Right lobe of liver (tissue), 6 donors: ENCODE measurements around the gene ARRB1. TPM values are rescaled to one million over a fixed set of nuclear protein-coding genes. Genes with fewer than 3 reads are reported as not detected.
"Not testable (repeated sequence)": the region's sequence is repeated elsewhere in the genome, so short reads cannot be mapped to it uniquely, and the experiment has no call there.

Experiments used
- ATAC-seq, 4 donors: fragments of 200-7000 bp; cut with Tn5 transposase; one replicate each; pipeline ENCODE4 v1.9.1; 2020; ENCODE audit warnings: mild to moderate bottlenecking in 4 of 4, moderate library complexity in 4 of 4
- DNase-seq, 3 donors: peaks; one replicate each; pipeline ENCODE4 v3.0.0-alpha.2; 2020
- H3K27ac ChIP-seq, 3 donors: fragments of 200-600 bp; one replicate each; pipeline ENCODE4 v1.8.0; 2022
- H3K27me3 ChIP-seq, 2 donors: fragments of 200-600 bp; one replicate each; pipeline ENCODE4 v1.8.0; 2022
- H3K36me3 ChIP-seq, 4 donors: fragments of 200-600 bp; sonication (generic) in 1 of 4; one replicate each; pipeline versions ENCODE4 v1.5.1 to v1.8.0; 2017 to 2022; ENCODE audit warnings: control low read depth in 1 of 4
- H3K4me1 ChIP-seq, 4 donors: fragments of 200-600 bp; sonication (generic) in 1 of 4; one replicate each; pipeline versions ENCODE4 v1.5.1 to v1.8.0; 2017 to 2022; ENCODE audit warnings: control low read depth in 1 of 4
- H3K4me3 ChIP-seq, 3 donors: fragments of 200-600 bp; one replicate each; pipeline ENCODE4 v1.8.0; 2022
- H3K9me3 ChIP-seq, 4 donors: fragments of 200-600 bp; sonication (generic) in 1 of 4; one replicate each; pipeline versions ENCODE4 v1.5.1 to v1.8.0; 2017 to 2022; ENCODE audit warnings: control low read depth in 1 of 4
- POLR2A ChIP-seq: fragments of 450-650 bp; IDR thresholded peaks from one replicate; pipeline ENCODE4 v1.6.1; 2017; ENCODE audit warnings: antibody characterized with exemption, mild to moderate bottlenecking
- WGBS: methylation state at CpG from one replicate; pipeline ENCODE4 v1.1.6; 2018; ENCODE audit warnings: low coverage, low lambda C conversion rate; ENCODE audit not compliant: insufficient coverage; ENCODE audit errors: missing lambda C conversion rate; 5-methylcytosine and 5-hydroxymethylcytosine counted together
- intact Hi-C, 2 donors: fragments of 100-400 bp; cut with DNase I; formaldehyde crosslinking; loops; one replicate each; pipeline versions ENCODE4 v1.11.2 to v1.14.1; 2022
- total RNA-seq, 6 experiments: library from RNA; depleted of rRNA in 2 of 6; stranded (reverse); fragments of >200 nt in 2 of 6; fragmentation: NEBNext Ultra II Directional in 3 of 6; extraction: Animal tissue kit (Norgen Biotek cat#: 25700) in 3 of 6; gene quantifications; one replicate each; pipeline versions ENCODE4 v1.1.0 to v1.2.4, GENCODE V29; 2016 to 2023
- TF ChIP-seq, protein P1 (sequence below), 4 donors: fragments of 200-600 bp in 3 of 4; fragments of 450-650 bp in 1 of 4; IDR thresholded peaks; one replicate each; pipeline versions ENCODE4 v1.5.1 to v1.8.0; 2016 to 2022; ENCODE audit warnings: antibody characterized with exemption in 4 of 4, mild to moderate bottlenecking in 2 of 4
- donor health status: DM: no; HTN: yes; CAD: no.
- donor health status: DM: no; HTN: no; CAD: no.
- donor health status: DM: no; HTN: no; CAD: no.
- donor health status: DM: no; HTN: yes; CAD: no.
- donor health status: DM: no; HTN: yes; CAD: no.

Gene ARRB1
- total RNA-seq, 6 experiments from 2014 or later: 8.6 to 26.4 (median 24.5) TPM

DNA sequence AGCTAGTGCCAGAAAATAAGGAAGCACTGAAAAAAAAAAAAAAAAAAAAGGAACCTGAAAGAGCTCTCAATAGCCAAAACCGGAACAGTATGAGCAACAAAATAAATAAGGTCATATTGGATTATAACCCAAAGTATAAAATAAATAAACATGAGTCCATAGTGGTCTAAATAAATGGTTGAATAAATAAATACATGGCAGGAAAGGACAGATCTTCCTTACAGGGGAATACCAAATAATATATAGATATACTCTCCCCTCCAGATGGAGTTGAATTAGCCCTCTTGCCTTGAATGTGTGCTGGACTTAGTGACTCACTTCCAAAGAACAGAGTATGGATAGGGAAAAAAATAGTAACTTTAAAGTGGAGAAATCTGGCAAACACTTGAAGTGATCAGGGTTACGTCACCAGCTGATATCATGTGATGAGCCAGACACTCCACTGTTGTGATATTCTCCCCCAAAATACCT is 14.3 kb upstream of the ARRB1 start:
- WGBS: 29% methylated on average over 2 of the region's 2 CpGs
- ATAC-seq (peak in 2 of 4 donors; percentile 17 to 52), DNase-seq (no peak)
- Histone ChIP-seq H3K27me3 (no peaks in the 10 kb centered on the region), H3K9me3 (no peaks in the 10 kb centered on the region), H3K4me1 (no peaks in the 10 kb centered on the region), H3K4me3 (no peak overlapping the region), H3K27ac (no peak overlapping the region), H3K36me3 (no peaks in the 10 kb centered on the region)
- intact Hi-C loops: no loop called here
- no peak for TF ChIP-seq POLR2A
- TF ChIP-seq, protein P1, sequence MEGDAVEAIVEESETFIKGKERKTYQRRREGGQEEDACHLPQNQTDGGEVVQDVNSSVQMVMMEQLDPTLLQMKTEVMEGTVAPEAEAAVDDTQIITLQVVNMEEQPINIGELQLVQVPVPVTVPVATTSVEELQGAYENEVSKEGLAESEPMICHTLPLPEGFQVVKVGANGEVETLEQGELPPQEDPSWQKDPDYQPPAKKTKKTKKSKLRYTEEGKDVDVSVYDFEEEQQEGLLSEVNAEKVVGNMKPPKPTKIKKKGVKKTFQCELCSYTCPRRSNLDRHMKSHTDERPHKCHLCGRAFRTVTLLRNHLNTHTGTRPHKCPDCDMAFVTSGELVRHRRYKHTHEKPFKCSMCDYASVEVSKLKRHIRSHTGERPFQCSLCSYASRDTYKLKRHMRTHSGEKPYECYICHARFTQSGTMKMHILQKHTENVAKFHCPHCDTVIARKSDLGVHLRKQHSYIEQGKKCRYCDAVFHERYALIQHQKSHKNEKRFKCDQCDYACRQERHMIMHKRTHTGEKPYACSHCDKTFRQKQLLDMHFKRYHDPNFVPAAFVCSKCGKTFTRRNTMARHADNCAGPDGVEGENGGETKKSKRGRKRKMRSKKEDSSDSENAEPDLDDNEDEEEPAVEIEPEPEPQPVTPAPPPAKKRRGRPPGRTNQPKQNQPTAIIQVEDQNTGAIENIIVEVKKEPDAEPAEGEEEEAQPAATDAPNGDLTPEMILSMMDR (IDR thresholded peaks at IDR 0.05): no peak

DNA sequence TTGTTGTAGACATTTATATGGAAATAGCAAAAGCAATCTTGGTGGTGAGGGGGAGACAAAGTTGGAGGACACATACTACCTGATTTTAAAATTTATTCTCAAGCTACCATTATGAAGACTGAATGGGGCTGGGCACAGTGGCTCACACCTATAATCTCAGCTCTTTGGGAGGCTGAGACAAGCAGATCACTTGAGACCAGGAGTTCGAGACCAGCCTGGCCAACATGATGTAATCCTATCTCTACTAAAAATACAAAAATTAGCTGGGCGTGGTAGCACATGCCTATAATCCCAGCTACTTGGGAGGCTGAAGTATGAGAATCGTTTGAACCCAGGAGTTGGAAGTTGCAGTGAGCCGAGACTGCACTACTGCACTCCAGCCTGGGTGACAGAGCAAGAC is 10.8 kb upstream of the ARRB1 start:
- H3K4me1 ChIP-seq, H3K9me3 ChIP-seq, H3K27me3 ChIP-seq, H3K36me3 ChIP-seq, intact Hi-C loops, ATAC-seq, H3K4me3 ChIP-seq, H3K27ac ChIP-seq, DNase-seq: not testable (repeated sequence)
- no CpG with 5 or more reads among the region's 4 CpGs for WGBS

DNA sequence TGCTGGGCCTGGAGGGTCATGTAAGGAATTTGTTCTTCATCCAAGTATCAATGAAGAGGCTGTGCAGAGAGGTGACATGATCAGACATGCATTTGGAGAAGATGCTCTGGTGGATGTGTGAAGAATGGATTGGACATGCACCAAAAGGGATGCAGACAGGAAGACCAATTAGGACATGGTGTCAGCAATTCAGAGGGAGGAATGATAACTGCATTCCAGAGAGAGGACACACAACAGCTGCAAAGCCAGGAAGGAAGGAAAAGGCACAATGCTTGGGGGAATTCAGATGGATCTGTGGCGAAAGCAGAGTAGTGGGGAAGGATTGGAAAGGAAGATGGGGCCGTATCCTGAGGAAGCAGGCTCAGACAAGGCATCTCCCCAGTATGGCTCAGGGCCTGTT is 5.2 kb upstream of the ARRB1 start:
- H3K27me3 ChIP-seq: no peaks in the 10 kb centered on the region
- WGBS: 44% methylated on average over 2 of the region's 2 CpGs
- H3K9me3 ChIP-seq: no peaks in the 10 kb centered on the region
- no peak overlapping the region for H3K27ac ChIP-seq
- no peak for DNase-seq
- no peak for TF ChIP-seq POLR2A
- TF ChIP-seq, protein P1 (IDR thresholded peaks at IDR 0.05): no peak
- intact Hi-C loops: no loop called here
- H3K36me3 ChIP-seq: no peaks in the 10 kb centered on the region
- ATAC-seq: no peak
- peaks cover 0 to 5% (median 0%) of the 10 kb centered on the region in 4 donors for H3K4me1 ChIP-seq
- H3K4me3 ChIP-seq: no peak overlapping the region

DNA sequence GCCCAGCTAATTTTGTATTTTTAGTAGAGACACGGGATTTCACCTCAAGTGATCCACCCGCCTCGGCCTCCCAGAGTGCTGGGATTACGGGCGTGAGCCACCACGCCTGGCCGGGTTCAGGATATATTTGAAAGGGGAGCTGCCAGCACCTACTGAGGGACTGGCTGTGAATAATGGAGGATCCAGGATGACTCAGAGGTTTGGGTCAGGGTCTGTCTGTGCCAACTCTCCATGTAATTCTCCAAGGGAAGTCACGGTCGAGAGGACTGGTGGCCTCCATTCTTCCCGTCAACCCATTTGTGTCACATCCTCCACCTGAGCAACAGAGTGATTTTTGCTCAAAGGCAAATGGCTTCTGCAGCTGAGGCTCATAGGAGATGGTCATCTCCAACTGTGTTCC is 3.6 kb upstream of the ARRB1 start:
- Histone ChIP-seq H3K36me3 (no peaks in the 10 kb centered on the region), H3K27me3 (no peaks in the 10 kb centered on the region), H3K27ac (no peak overlapping the region), H3K4me3 (no peak overlapping the region), H3K4me1 (peaks cover 0 to 13% (median under 1%) of the 10 kb centered on the region in 4 donors), H3K9me3 (no peaks in the 10 kb centered on the region)
- TF ChIP-seq, protein P1 (IDR thresholded peaks at IDR 0.05): no peak
- no peak for TF ChIP-seq POLR2A
- DNase-seq (no peak), ATAC-seq (no peak)
- WGBS: 85% methylated on average over 5 of the region's 10 CpGs
- intact Hi-C loops: no loop called here

DNA sequence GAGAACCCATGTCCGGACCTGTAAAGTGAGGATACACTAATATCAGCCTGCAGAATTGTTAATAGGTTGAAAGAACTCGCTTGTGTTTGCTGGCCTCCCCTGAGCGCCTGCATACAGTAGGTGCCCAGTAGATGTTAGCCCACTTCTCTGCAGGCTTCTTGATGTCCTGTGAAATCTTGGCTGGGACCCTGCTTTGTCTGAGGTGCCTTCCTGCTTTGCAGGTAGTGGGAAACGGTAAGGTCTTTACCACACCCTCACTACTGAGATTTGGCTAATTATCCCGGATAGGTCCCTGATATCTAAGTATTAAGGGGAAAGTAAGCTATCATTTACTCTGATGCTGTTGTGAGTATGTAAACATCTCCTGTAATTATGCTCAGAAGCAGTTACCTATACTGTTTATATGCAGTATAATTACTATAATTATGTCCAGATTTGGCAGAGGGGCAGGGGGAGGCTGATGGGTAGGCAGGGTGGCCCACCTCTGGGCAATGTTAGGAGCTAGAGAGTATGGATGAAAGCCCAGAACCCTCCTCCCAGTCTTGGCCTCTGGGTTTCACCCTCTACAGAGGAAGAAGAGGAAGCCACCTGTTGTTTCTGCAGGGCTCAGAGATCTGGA is 1.2 kb upstream of the ARRB1 start:
- DNase-seq: no peak
- peaks cover 2 to 35% (median 10%) of the 10 kb centered on the region in 4 donors for H3K4me1 ChIP-seq
- no peak for ATAC-seq
- H3K36me3 ChIP-seq: no peaks in the 10 kb centered on the region
- TF ChIP-seq POLR2A: no peak
- TF ChIP-seq, protein P1 (IDR thresholded peaks at IDR 0.05): no peak
- H3K27ac ChIP-seq: peak overlapping the region in 2 of 3 donors; percentile 54 to 81
- H3K27me3 ChIP-seq: no peaks in the 10 kb centered on the region
- intact Hi-C loops: no loop called here
- H3K9me3 ChIP-seq: no peaks in the 10 kb centered on the region
- WGBS: 16% methylated on average over 4 of the region's 5 CpGs
- peak overlapping the region; percentile 65 to 82 (median 75) for H3K4me3 ChIP-seq
